Neural cell (in vitro differentiated cells): ENCODE data around the gene SV2A. TPM values are rescaled to one million over a fixed set of nuclear protein-coding genes. Genes with fewer than 3 reads are reported as not detected.
A peak's percentile ranks its signal among the peaks of the same experiment; 100 is the strongest.
"Not testable (repeated sequence)": the region's sequence is repeated elsewhere in the genome, so short reads cannot be mapped to it uniquely, and the experiment has no call there.

Source experiments
- H2AFZ ChIP-seq: fragments of 200-600, 300-800 bp; sonication (generic), shearing (Covaris generic); 2 replicates; pipeline ENCODE4 v1.6.0; 2014; ENCODE audit warnings: low read depth, mild to moderate bottlenecking, antibody characterized with exemption, low read length, moderate library complexity
- H3F3A ChIP-seq: fragments of 200-600 bp; shearing (Covaris generic); 2 replicates; pipeline ENCODE4 v1.6.1; 2016; ENCODE audit warnings: mild to moderate bottlenecking, moderate library complexity, mixed read lengths, antibody characterized with exemption, low read length; ENCODE audit not compliant: insufficient read depth, poor library complexity, severe bottlenecking
- H3K27ac ChIP-seq: fragments of 200-600, 300-800 bp; sonication (generic), shearing (Covaris generic); 2 replicates; pipeline ENCODE4 v1.5.1; 2014; ENCODE audit warnings: mild to moderate bottlenecking, low read length, moderate library complexity
- H3K27me3 ChIP-seq: fragments of 300-800, 200-600 bp; sonication (generic), shearing (Covaris generic); 2 replicates; pipeline ENCODE4 v1.6.0; 2014; ENCODE audit warnings: mild to moderate bottlenecking, low read depth, low read length, moderate library complexity; ENCODE audit not compliant: insufficient read depth
- H3K36me3 ChIP-seq: fragments of 300-800, 200-600 bp; sonication (generic), shearing (Covaris generic); 2 replicates; pipeline ENCODE4 v1.5.1; 2014; ENCODE audit warnings: mild to moderate bottlenecking, antibody characterized with exemption, low read length, moderate library complexity; ENCODE audit not compliant: insufficient read depth
- H3K4me2 ChIP-seq: fragments of 300-800, 200-600 bp; sonication (generic), shearing (Covaris generic); 2 replicates; pipeline ENCODE4 v1.6.0; 2014; ENCODE audit warnings: mild to moderate bottlenecking, low read length
- H3K4me3 ChIP-seq: fragments of 300-800, 200-600 bp; sonication (generic), shearing (Covaris generic); 2 replicates; pipeline ENCODE4 v1.5.1; 2014; ENCODE audit warnings: mild to moderate bottlenecking, low read length, moderate library complexity
- H3K79me2 ChIP-seq: fragments of 200-600 bp; shearing (Covaris generic); replicated peaks from 2 replicates; pipeline ENCODE4 v1.6.0; 2014; ENCODE audit warnings: mild to moderate bottlenecking, low read length, moderate library complexity; ENCODE audit not compliant: insufficient read depth
- H3K9ac ChIP-seq: fragments of 300-800, 200-600 bp; sonication (generic), shearing (Covaris generic); 2 replicates; pipeline ENCODE4 v1.6.1; 2016; ENCODE audit warnings: mild to moderate bottlenecking, low read length, mixed read lengths
- H3K9me2 ChIP-seq: fragments of 200-600 bp; shearing (Covaris generic); 2 replicates; pipeline ENCODE4 v1.6.1; 2016; ENCODE audit warnings: mild to moderate bottlenecking, low read length, mixed read lengths; ENCODE audit not compliant: insufficient read depth
- H3K9me3 ChIP-seq: fragments of 200-600, 300-800 bp; sonication (generic), shearing (Covaris generic); 2 replicates; pipeline ENCODE4 v1.6.1; 2016; ENCODE audit warnings: mild to moderate bottlenecking, mixed run types, low read length, moderate library complexity, mixed read lengths
- H4K20me1 ChIP-seq: fragments of 200-600 bp; shearing (Covaris generic); 2 replicates; pipeline ENCODE4 v1.6.1; 2016; ENCODE audit warnings: mild to moderate bottlenecking, mixed run types; ENCODE audit not compliant: insufficient read depth
- CTCF ChIP-seq: fragments of 450-650 bp; IDR thresholded peaks from 2 replicates; pipeline ENCODE4 v1.5.1; 2014; ENCODE audit warnings: antibody characterized with exemption, mild to moderate bottlenecking, moderate library complexity; ENCODE audit not compliant: poor library complexity, severe bottlenecking
- EP300 ChIP-seq: fragments of 450-650 bp; conservative IDR thresholded peaks from 2 replicates; pipeline ENCODE4 v1.6.1; 2014; ENCODE audit warnings: antibody characterized with exemption, mild to moderate bottlenecking, moderate library complexity; ENCODE audit not compliant: poor library complexity, severe bottlenecking
- EZH2 ChIP-seq: fragments of 200-600, 300-800 bp; shearing (Covaris generic), sonication (generic); IDR thresholded peaks from 2 replicates; pipeline ENCODE4 v1.6.1; 2014; ENCODE audit warnings: antibody characterized with exemption, low read length, borderline replicate concordance, mild to moderate bottlenecking; ENCODE audit not compliant: insufficient read depth, poor library complexity, severe bottlenecking
- MXI1 ChIP-seq: fragments of 450-650 bp; conservative IDR thresholded peaks from 2 replicates; pipeline ENCODE4 v1.6.1; 2014; ENCODE audit warnings: antibody characterized with exemption, mild to moderate bottlenecking; ENCODE audit not compliant: poor library complexity, severe bottlenecking
- POLR2AphosphoS5 ChIP-seq: IDR thresholded peaks from 2 replicates; pipeline ENCODE4 v1.6.1; 2012
- RAD21 ChIP-seq: fragments of 450-650 bp; conservative IDR thresholded peaks from 2 replicates; pipeline ENCODE4 v1.6.1; 2014; ENCODE audit warnings: antibody characterized with exemption, mild to moderate bottlenecking, moderate library complexity
- SMC3 ChIP-seq: fragments of 450-650 bp; conservative IDR thresholded peaks from 2 replicates; pipeline ENCODE4 v1.6.1; 2014; ENCODE audit warnings: antibody characterized with exemption, mild to moderate bottlenecking, moderate library complexity; ENCODE audit not compliant: poor library complexity
- TAF1 ChIP-seq: IDR thresholded peaks from 2 replicates; pipeline ENCODE4 v1.6.1; 2012; ENCODE audit warnings: low read depth
- polyA plus RNA-seq: library from polyadenylated mRNA; depleted of rRNA; stranded (reverse); fragments of >200 nt; gene quantifications from 2 replicates; pipeline ENCODE4 v1.2.3, GENCODE V29; 2014
- TF ChIP-seq, protein P1 (sequence below): IDR thresholded peaks from 2 replicates; pipeline ENCODE4 v1.6.1; 2012; ENCODE audit warnings: borderline replicate concordance

The SV2A gene
- polyA plus RNA-seq, 1 donor from 2014 or later = 78.1 TPM

GRCh38 chr1:149962736-149963135, 45.1 kb upstream of the SV2A start:
- H3K36me3 ChIP-seq = no peaks in the 10 kb centered on the region
- no peaks in the 10 kb centered on the region for H3K27me3 ChIP-seq
- H3K79me2 ChIP-seq = no peaks in the 10 kb centered on the region
- no peaks in the 10 kb centered on the region for H4K20me1 ChIP-seq
- H3F3A ChIP-seq = no peaks in the 10 kb centered on the region
- no peak overlapping the region for H3K4me2 ChIP-seq
- no peaks in the 10 kb centered on the region for H3K9me2 ChIP-seq
- no peak overlapping the region for H3K4me3 ChIP-seq
- H2AFZ ChIP-seq = no peak overlapping the region
- H3K27ac ChIP-seq = no peak overlapping the region
- no peak overlapping the region for H3K9ac ChIP-seq
- H3K9me3 ChIP-seq = no peaks in the 10 kb centered on the region
- TF ChIP-seq SMC3 = no peak
- no peak for TF ChIP-seq POLR2AphosphoS5
- TF ChIP-seq MXI1 = no peak

GRCh38 chr1:149962039-149962647, 44.5 kb upstream of the SV2A start:
- no peak overlapping the region for H3K9ac ChIP-seq
- no peak overlapping the region for H3K4me3 ChIP-seq
- no peaks in the 10 kb centered on the region for H4K20me1 ChIP-seq
- no peaks in the 10 kb centered on the region for H3K79me2 ChIP-seq
- H3K4me2 ChIP-seq = no peak overlapping the region
- no peak overlapping the region for H2AFZ ChIP-seq
- no peaks in the 10 kb centered on the region for H3K36me3 ChIP-seq
- TF ChIP-seq EZH2 = no peak
- TF ChIP-seq CTCF = peak; percentile 85
- TF ChIP-seq SMC3 = peak; percentile 88
- no peak for TF ChIP-seq TAF1
- TF ChIP-seq RAD21 = peak; percentile 83
- TF ChIP-seq, protein P1, sequence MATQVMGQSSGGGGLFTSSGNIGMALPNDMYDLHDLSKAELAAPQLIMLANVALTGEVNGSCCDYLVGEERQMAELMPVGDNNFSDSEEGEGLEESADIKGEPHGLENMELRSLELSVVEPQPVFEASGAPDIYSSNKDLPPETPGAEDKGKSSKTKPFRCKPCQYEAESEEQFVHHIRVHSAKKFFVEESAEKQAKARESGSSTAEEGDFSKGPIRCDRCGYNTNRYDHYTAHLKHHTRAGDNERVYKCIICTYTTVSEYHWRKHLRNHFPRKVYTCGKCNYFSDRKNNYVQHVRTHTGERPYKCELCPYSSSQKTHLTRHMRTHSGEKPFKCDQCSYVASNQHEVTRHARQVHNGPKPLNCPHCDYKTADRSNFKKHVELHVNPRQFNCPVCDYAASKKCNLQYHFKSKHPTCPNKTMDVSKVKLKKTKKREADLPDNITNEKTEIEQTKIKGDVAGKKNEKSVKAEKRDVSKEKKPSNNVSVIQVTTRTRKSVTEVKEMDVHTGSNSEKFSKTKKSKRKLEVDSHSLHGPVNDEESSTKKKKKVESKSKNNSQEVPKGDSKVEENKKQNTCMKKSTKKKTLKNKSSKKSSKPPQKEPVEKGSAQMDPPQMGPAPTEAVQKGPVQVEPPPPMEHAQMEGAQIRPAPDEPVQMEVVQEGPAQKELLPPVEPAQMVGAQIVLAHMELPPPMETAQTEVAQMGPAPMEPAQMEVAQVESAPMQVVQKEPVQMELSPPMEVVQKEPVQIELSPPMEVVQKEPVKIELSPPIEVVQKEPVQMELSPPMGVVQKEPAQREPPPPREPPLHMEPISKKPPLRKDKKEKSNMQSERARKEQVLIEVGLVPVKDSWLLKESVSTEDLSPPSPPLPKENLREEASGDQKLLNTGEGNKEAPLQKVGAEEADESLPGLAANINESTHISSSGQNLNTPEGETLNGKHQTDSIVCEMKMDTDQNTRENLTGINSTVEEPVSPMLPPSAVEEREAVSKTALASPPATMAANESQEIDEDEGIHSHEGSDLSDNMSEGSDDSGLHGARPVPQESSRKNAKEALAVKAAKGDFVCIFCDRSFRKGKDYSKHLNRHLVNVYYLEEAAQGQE = no peak
- no peak for TF ChIP-seq MXI1
- TF ChIP-seq EP300 = no peak
- no peak for TF ChIP-seq POLR2AphosphoS5
- no peaks in the 10 kb centered on the region for H3F3A ChIP-seq
- H3K9me2 ChIP-seq = no peaks in the 10 kb centered on the region
- no peak overlapping the region for H3K27ac ChIP-seq
- no peaks in the 10 kb centered on the region for H3K27me3 ChIP-seq
- no peaks in the 10 kb centered on the region for H3K9me3 ChIP-seq

- H3K4me3 ChIP-seq, H3K79me2 ChIP-seq, H3K4me2 ChIP-seq, H3K27me3 ChIP-seq, H3K9me2 ChIP-seq, H4K20me1 ChIP-seq, H2AFZ ChIP-seq, H3K36me3 ChIP-seq, H3K9ac ChIP-seq, H3K9me3 ChIP-seq, H3K27ac ChIP-seq, H3F3A ChIP-seq: not testable (repeated sequence)
Measured at GRCh38 chr1:149957548-149957947, 39.9 kb upstream of the SV2A start.
